A673 (cell line): Measurements from ENCODE around the gene TCEA2. TPM values are rescaled to one million over a fixed set of nuclear protein-coding genes. Genes with fewer than 3 reads are reported as not detected.
A peak's percentile ranks its signal among the peaks of the same experiment; 100 is the strongest.

ENCODE experiments used
- BruUV-seq: library from RNA; stranded (reverse); fragments of 400-500 nt; replicated peaks from 2 replicates; lab custom pipeline; 2021; lab: Mats Ljungman, UMichigan
- CTCF ChIA-PET: fragments of 300-600 bp; sonication (Branson Sonifier 250); formaldehyde crosslinking; loops from one replicate; lab custom pipeline; 2022; ENCODE audit warnings: antibody characterized with exemption; lab: Charles Lee
- POLR2A ChIA-PET: fragments of 300-600 bp; sonication (Branson Sonifier 250); formaldehyde crosslinking; loops from one replicate; lab custom pipeline; 2022; ENCODE audit warnings: antibody characterized with exemption; ENCODE audit not compliant: low non-redundant PET; lab: Charles Lee
- DNase-seq: peaks from one replicate; pipeline ENCODE4 v3.0.0-alpha.2; 2015; ENCODE audit warnings: low spot score
- H3K27ac ChIP-seq: fragments of 200-600 bp; sonication (generic); 2 replicates; pipeline ENCODE4 v1.5.1; 2016; ENCODE audit warnings: mixed run types, low read depth, mild to moderate bottlenecking, mixed read lengths, antibody characterized with exemption, low read length; ENCODE audit not compliant: poor library complexity, severe bottlenecking
- H3K27me3 ChIP-seq: fragments of 200-600 bp; sonication (generic); replicated peaks from 2 replicates; pipeline ENCODE4 v1.6.1; 2017; ENCODE audit warnings: mixed run types, low read depth, mild to moderate bottlenecking, mixed read lengths, antibody characterized with exemption, low read length; ENCODE audit not compliant: insufficient read depth, poor library complexity
- H3K36me3 ChIP-seq: fragments of 200-600 bp; sonication (generic); 2 replicates; pipeline ENCODE4 v1.6.1; 2016; ENCODE audit warnings: mixed run types, mild to moderate bottlenecking, mixed read lengths, antibody characterized with exemption, low read length; ENCODE audit not compliant: insufficient read depth, poor library complexity, severe bottlenecking
- H3K4me1 ChIP-seq: fragments of 200-600 bp; sonication (generic); 2 replicates; pipeline ENCODE4 v1.6.1; 2017; ENCODE audit warnings: mixed run types, mild to moderate bottlenecking, mixed read lengths, antibody characterized with exemption, low read length; ENCODE audit not compliant: insufficient read depth, poor library complexity, severe bottlenecking
- H3K4me3 ChIP-seq: fragments of 200-600 bp; sonication (generic); 2 replicates; pipeline ENCODE4 v1.5.1; 2016; ENCODE audit warnings: low read depth, mixed run types, mild to moderate bottlenecking, mixed read lengths, low read length; ENCODE audit not compliant: poor library complexity, severe bottlenecking
- H3K9me3 ChIP-seq: fragments of 200-600 bp; sonication (generic); 2 replicates; pipeline ENCODE4 v1.6.1; 2016; ENCODE audit warnings: mixed run types, low read depth, mild to moderate bottlenecking, mixed read lengths, antibody characterized with exemption, low read length; ENCODE audit not compliant: poor library complexity, severe bottlenecking
- CTCF ChIP-seq: fragments of 300-800, 200-600 bp; sonication (generic); conservative IDR thresholded peaks from 2 replicates; pipeline ENCODE4 v1.5.1; 2017; ENCODE audit warnings: low read depth, mild to moderate bottlenecking, antibody characterized with exemption, low read length, moderate library complexity, mixed read lengths
- EZH2 ChIP-seq: fragments of 200-600 bp; sonication (generic); IDR thresholded peaks from 2 replicates; pipeline ENCODE4 v1.6.1; 2017; ENCODE audit warnings: borderline replicate concordance, low read depth, mild to moderate bottlenecking, mixed read lengths, antibody characterized with exemption, low read length; ENCODE audit not compliant: poor library complexity, severe bottlenecking
- intact Hi-C: fragments of 100-400 bp; cut with micrococcal nuclease; formaldehyde crosslinking; loops from one replicate; pipeline ENCODE4 v1.10.0; 2022; ENCODE audit not compliant: unreplicated experiment
- total RNA-seq: library from RNA; stranded (reverse); gene quantifications from 2 replicates; pipeline ENCODE4 v1.2.3, GENCODE V29; 2021

Gene TCEA2
- total RNA-seq, 1 experiment from 2014 or later, result 35.0 TPM

GRCh38 chr20:64047968-64048401, 15.0 kb upstream of the TCEA2 start:
- no peak overlapping the region for H3K27ac ChIP-seq
- intact Hi-C loops, result no loop called here
- CTCF ChIA-PET, result no interaction called here
- peaks cover 17% of the 10 kb centered on the region for H3K4me1 ChIP-seq
- BruUV-seq, result no TSS peak
- TF ChIP-seq EZH2 (no peak), CTCF (no peak)
- no peak for DNase-seq
- H3K9me3 ChIP-seq, result no peaks in the 10 kb centered on the region
- peaks cover 9% of the 10 kb centered on the region for H3K27me3 ChIP-seq
- POLR2A ChIA-PET, result no interaction called here
- H3K4me3 ChIP-seq, result no peak overlapping the region
- no peaks in the 10 kb centered on the region for H3K36me3 ChIP-seq

GRCh38 chr20:64048402-64049044, 14.5 kb upstream of the TCEA2 start:
- ChIA-PET CTCF (no interaction called here), POLR2A (no interaction called here)
- intact Hi-C loops, result no loop called here
- Histone ChIP-seq H3K9me3 (no peaks in the 10 kb centered on the region), H3K4me3 (no peak overlapping the region), H3K27me3 (peaks cover 9% of the 10 kb centered on the region), H3K4me1 (peaks cover 17% of the 10 kb centered on the region), H3K36me3 (no peaks in the 10 kb centered on the region), H3K27ac (no peak overlapping the region)
- no peak for DNase-seq
- TF ChIP-seq CTCF (no peak), EZH2 (peak; percentile 46)
- BruUV-seq, result no TSS peak

GRCh38 chr20:64049060-64049877, 13.7 kb upstream of the TCEA2 start, which contains the start of gene SOX18:
Gene SOX18, minus strand, starts transcription at chr20:64049639. Its CDS starts 123 bp downstream, at chr20:64049516.
- peaks cover 17% of the 10 kb centered on the region for H3K4me1 ChIP-seq
- peak; percentile 62 for DNase-seq
- H3K4me3 ChIP-seq, result peak within 1 kb of the TSS; percentile 34
- BruUV-seq, result no TSS peak
- no peak within 1 kb of the TSS for H3K27ac ChIP-seq
- intact Hi-C loops, result no loop called here
- ChIA-PET POLR2A (no interaction called here), CTCF (no interaction called here)
- H3K27me3 ChIP-seq, result peaks cover 9% of the 10 kb centered on the region
- no peaks in the 10 kb centered on the region for H3K9me3 ChIP-seq
- TF ChIP-seq CTCF (no peak), EZH2 (no peak)
- H3K36me3 ChIP-seq, result no peaks in the 10 kb centered on the region
